HL-60 (cell line): ENCODE results near the gene AGPAT2.

Source experiments
- DNase-seq, 2 experiments: peaks; one replicate each; pipeline ENCODE4 v3.0.0-alpha.2; 2010 to 2020; ENCODE audit warnings: low read depth in 1 of 2, low spot score in 1 of 2
- H3K27ac ChIP-seq: fragments of 250-450 bp; sonication (Bioruptor Pico); replicated peaks from 2 replicates; pipeline ENCODE4 v1.5.1; 2020; ENCODE audit warnings: mild to moderate bottlenecking, moderate library complexity
- H3K27me3 ChIP-seq: fragments of 250-450 bp; sonication (Bioruptor Pico); 2 replicates; pipeline ENCODE4 v1.5.1; 2021; ENCODE audit warnings: mild to moderate bottlenecking, moderate library complexity; ENCODE audit not compliant: insufficient read depth, poor library complexity, severe bottlenecking
- H3K4me3 ChIP-seq: replicated peaks from 2 replicates; pipeline ENCODE4 v1.5.1; 2011; ENCODE audit warnings: mild to moderate bottlenecking, control low read depth, low read length; ENCODE audit not compliant: insufficient read depth
- GABPA ChIP-seq: IDR thresholded peaks from 2 replicates; pipeline ENCODE4 v1.6.1; 2012; ENCODE audit warnings: low read depth
- POLR2AphosphoS5 ChIP-seq: IDR thresholded peaks from 2 replicates; pipeline ENCODE4 v1.6.1; 2012; ENCODE audit warnings: low read depth
- SPI1 ChIP-seq: IDR thresholded peaks from 2 replicates; pipeline ENCODE4 v1.6.1; 2012; ENCODE audit warnings: low read depth, mild to moderate bottlenecking, borderline replicate concordance
- TF ChIP-seq, protein P1 (sequence below): IDR thresholded peaks from 2 replicates; pipeline ENCODE4 v1.6.1; 2012; ENCODE audit warnings: low read depth; ENCODE audit not compliant: insufficient replicate concordance
- TF ChIP-seq, protein P2 (sequence below): IDR thresholded peaks from one replicate; pipeline ENCODE4 v1.5.1; 2011; ENCODE audit warnings: low read length, control low read depth, inconsistent platforms; ENCODE audit not compliant: insufficient read depth

The AGPAT2 gene

DNA sequence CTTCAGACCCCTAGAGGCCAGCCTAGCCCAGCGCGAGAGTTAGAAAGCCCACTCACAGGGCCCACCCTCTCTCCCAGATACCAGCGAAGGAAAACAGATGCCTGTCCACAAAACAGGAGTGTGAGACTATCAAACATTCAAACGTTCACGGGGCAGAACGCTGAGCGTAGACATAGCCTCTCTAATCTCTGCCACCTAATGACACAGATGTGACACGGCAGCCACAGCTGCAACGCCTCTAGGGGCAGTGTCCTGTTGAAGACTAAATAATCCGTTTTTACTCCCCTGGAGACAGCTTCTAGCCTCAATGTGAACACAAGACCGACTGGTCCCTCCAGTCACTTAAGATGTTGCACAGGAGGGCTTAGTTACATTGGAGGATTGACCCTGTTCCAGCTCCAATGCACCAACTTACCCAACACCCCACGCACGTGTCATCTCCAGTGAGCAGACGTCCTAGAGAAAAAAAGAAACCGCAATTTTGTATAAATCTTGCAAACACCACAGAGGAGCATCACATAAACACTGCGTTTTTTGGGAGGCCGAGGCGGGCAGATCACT lies 39.5 kb upstream of the AGPAT2 start:
- peak overlapping the region; percentile 79 for H3K27ac ChIP-seq
- TF ChIP-seq POLR2AphosphoS5 (no peak; the same call in none of the 2 replicates), GABPA (no peak), SPI1 (no peak)
- TF ChIP-seq, protein P1, sequence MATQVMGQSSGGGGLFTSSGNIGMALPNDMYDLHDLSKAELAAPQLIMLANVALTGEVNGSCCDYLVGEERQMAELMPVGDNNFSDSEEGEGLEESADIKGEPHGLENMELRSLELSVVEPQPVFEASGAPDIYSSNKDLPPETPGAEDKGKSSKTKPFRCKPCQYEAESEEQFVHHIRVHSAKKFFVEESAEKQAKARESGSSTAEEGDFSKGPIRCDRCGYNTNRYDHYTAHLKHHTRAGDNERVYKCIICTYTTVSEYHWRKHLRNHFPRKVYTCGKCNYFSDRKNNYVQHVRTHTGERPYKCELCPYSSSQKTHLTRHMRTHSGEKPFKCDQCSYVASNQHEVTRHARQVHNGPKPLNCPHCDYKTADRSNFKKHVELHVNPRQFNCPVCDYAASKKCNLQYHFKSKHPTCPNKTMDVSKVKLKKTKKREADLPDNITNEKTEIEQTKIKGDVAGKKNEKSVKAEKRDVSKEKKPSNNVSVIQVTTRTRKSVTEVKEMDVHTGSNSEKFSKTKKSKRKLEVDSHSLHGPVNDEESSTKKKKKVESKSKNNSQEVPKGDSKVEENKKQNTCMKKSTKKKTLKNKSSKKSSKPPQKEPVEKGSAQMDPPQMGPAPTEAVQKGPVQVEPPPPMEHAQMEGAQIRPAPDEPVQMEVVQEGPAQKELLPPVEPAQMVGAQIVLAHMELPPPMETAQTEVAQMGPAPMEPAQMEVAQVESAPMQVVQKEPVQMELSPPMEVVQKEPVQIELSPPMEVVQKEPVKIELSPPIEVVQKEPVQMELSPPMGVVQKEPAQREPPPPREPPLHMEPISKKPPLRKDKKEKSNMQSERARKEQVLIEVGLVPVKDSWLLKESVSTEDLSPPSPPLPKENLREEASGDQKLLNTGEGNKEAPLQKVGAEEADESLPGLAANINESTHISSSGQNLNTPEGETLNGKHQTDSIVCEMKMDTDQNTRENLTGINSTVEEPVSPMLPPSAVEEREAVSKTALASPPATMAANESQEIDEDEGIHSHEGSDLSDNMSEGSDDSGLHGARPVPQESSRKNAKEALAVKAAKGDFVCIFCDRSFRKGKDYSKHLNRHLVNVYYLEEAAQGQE, result no peak
- TF ChIP-seq, protein P2, sequence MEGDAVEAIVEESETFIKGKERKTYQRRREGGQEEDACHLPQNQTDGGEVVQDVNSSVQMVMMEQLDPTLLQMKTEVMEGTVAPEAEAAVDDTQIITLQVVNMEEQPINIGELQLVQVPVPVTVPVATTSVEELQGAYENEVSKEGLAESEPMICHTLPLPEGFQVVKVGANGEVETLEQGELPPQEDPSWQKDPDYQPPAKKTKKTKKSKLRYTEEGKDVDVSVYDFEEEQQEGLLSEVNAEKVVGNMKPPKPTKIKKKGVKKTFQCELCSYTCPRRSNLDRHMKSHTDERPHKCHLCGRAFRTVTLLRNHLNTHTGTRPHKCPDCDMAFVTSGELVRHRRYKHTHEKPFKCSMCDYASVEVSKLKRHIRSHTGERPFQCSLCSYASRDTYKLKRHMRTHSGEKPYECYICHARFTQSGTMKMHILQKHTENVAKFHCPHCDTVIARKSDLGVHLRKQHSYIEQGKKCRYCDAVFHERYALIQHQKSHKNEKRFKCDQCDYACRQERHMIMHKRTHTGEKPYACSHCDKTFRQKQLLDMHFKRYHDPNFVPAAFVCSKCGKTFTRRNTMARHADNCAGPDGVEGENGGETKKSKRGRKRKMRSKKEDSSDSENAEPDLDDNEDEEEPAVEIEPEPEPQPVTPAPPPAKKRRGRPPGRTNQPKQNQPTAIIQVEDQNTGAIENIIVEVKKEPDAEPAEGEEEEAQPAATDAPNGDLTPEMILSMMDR, result peak; percentile 83
- H3K27me3 ChIP-seq, result no peaks in the 10 kb centered on the region
- DNase-seq, result peak; percentile 56 to 63
- peak overlapping the region; percentile 92 for H3K4me3 ChIP-seq

DNA sequence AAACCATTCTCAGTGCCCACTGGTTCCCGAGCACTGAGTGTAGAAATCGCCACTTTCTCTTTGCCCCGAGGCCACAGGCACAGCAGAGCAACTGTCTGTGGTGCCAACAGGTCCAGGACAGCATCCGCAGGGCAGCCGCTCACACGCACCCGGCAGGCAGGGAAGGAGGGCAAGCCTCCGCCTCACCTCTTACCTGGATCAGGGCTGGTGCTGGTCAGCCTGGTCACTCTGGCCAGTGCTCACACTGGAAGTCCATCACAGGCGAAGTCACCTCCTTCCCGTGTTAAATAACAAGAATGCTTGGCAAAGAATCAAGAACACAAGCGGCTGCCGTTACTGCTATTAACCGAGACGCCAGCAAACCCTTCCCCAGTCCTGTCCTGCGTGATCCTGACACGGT lies 38.9 kb upstream of the AGPAT2 start:
- peak overlapping the region; percentile 79 for H3K27ac ChIP-seq
- TF ChIP-seq, protein P1, result no peak
- TF ChIP-seq SPI1, result no peak
- DNase-seq, result no peak
- H3K27me3 ChIP-seq, result no peaks in the 10 kb centered on the region
- H3K4me3 ChIP-seq, result peak overlapping the region; percentile 92

DNA sequence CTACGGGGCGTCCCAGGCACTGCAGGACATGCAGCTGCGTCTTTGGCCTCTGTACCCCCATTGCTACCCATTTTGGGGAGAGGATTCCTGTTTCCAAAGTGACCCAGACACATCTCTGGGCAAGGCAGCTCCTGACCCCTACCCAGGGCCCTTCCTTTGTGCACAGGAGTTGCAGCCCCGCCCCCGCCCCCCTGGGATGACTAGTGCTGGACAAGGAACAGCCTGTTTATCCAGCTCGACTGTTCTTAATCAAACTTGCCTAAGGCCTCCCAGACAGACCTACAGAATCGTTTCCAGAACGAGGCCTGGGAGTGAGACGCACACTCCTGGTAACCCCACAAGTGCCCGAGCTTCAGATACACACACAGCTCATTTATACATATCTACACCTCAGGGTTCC lies 38.4 kb upstream of the AGPAT2 start:
- Histone ChIP-seq H3K4me3 (peak overlapping the region; percentile 92), H3K27me3 (no peaks in the 10 kb centered on the region), H3K27ac (peak overlapping the region; percentile 79)
- peak; percentile 0; the same call in 1 of the 2 replicates for TF ChIP-seq POLR2AphosphoS5
- TF ChIP-seq, protein P1, result no peak
- DNase-seq, result no peak

DNA sequence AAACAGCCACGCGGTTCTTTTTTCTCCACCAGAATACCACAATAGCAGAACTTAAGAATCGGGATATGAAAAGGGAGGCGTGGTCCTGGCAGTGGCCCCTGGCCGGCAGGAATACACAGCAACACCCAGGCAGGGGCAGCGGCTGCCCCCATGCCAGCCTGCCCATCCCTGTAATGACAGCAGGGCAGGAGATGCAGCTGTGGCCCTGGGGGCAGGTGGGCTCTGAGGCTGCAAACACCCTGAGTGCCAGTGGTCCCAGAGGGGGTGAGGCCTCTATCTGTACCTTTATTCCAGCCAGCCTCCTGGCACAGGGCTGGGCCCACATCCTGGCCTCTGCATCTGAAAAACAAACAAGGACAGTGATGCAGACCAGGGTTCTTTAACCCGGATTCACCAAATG lies 37.5 kb upstream of the AGPAT2 start:
- H3K27ac ChIP-seq, result no peak overlapping the region
- no peak for TF ChIP-seq SPI1
- TF ChIP-seq POLR2AphosphoS5, result no peak; the same call in 1 of the 2 replicates
- no peaks in the 10 kb centered on the region for H3K27me3 ChIP-seq
- no peak overlapping the region for H3K4me3 ChIP-seq
- DNase-seq, result no peak
